HCT116 (cell line): Measurements from ENCODE around the gene MSMB. TPM values are rescaled to one million over a fixed set of nuclear protein-coding genes. Genes with fewer than 3 reads are reported as not detected.

Source experiments
- ATAC-seq: fragments of 200-7000 bp; cut with Tn5 transposase; 2 replicates; pipeline ENCODE4 v1.9.1; 2020; ENCODE audit warnings: mild to moderate bottlenecking, moderate library complexity
- BruUV-seq: library from RNA; stranded (reverse); fragments of 400-500 nt; replicated peaks from 2 replicates; lab custom pipeline; 2021; lab: Mats Ljungman, UMichigan
- CTCF ChIA-PET: fragments of 300-600 bp; sonication (Branson Sonifier 250); formaldehyde crosslinking; loops from one replicate; lab custom pipeline; 2021; ENCODE audit warnings: antibody characterized with exemption; lab: Charles Lee
- POLR2A ChIA-PET: fragments of 300-600, 350-600 bp; sonication (Branson Sonifier 250); formaldehyde crosslinking; loops from one replicate; lab custom pipeline; 2021; ENCODE audit warnings: antibody characterized with exemption; lab: Charles Lee
- RAD21 ChIA-PET, 2 experiments: fragments of 300-600 bp; sonication (Branson Sonifier 250); formaldehyde crosslinking; loops; one replicate each; lab custom pipeline; 2023; ENCODE audit warnings: low total read pairs in 2 of 2; ENCODE audit not compliant: uncharacterized antibody in 2 of 2, unreplicated experiment in 2 of 2, low non-redundant PET in 1 of 2; lab: Charles Lee
- DNase-seq: peaks from one replicate; pipeline ENCODE4 v3.0.0-alpha.2; 2010; ENCODE audit warnings: low read depth, low spot score
- H2AFZ ChIP-seq: fragments of 200-600 bp; shearing (Covaris generic), sonication (generic); 2 replicates; pipeline ENCODE4 v1.6.1; 2017; ENCODE audit warnings: low read depth, mixed run types, mixed read lengths, antibody characterized with exemption, low read length; ENCODE audit not compliant: poor library complexity, severe bottlenecking
- H3K27ac ChIP-seq: 2 replicates; pipeline ENCODE4 v1.5.1; 2012; ENCODE audit warnings: low read depth, low read length
- H3K27me3 ChIP-seq: fragments of 200-600 bp; sonication (generic); 2 replicates; pipeline ENCODE4 v1.6.1; 2016; ENCODE audit warnings: mixed run types, low read length, mixed read lengths; ENCODE audit not compliant: insufficient read depth
- H3K36me3 ChIP-seq, 2 experiments: fragments of 200-500 bp in 1 of 2; fragments of 200-600 bp in 1 of 2; sonication (Bioruptor generic) in 1 of 2; sonication (generic) in 1 of 2; 2 replicates each; pipeline versions ENCODE4 v1.5.1 to v1.6.1; 2014 to 2016; ENCODE audit warnings: low read length in 2 of 2, inconsistent platforms in 1 of 2, mixed read lengths in 1 of 2, mixed run types in 1 of 2; ENCODE audit not compliant: insufficient read depth in 2 of 2, control insufficient read depth in 1 of 2
- H3K4me1 ChIP-seq, 2 experiments: fragments of 200-600 bp in 1 of 2; sonication (generic) in 1 of 2; 2 replicates each; pipeline versions ENCODE4 v1.5.1 to v1.6.1; 2012 to 2017; ENCODE audit warnings: low read length in 2 of 2, inconsistent platforms in 1 of 2, mild to moderate bottlenecking in 1 of 2, mixed read lengths in 1 of 2, mixed run types in 1 of 2, moderate library complexity in 1 of 2; ENCODE audit not compliant: insufficient read depth in 2 of 2, control insufficient read depth in 1 of 2
- H3K4me2 ChIP-seq: fragments of 200-600 bp; sonication (generic); 2 replicates; pipeline ENCODE4 v1.6.1; 2017; ENCODE audit warnings: mixed run types, low read length, mixed read lengths
- H3K4me3 ChIP-seq, 2 experiments: fragments of 200-600 bp in 1 of 2; sonication (generic) in 1 of 2; replicated peaks in 1 of 2; 2 replicates each; pipeline ENCODE4 v1.5.1; 2011 to 2016; ENCODE audit warnings: low read length in 2 of 2, control low read depth in 1 of 2, low read depth in 1 of 2, mild to moderate bottlenecking in 1 of 2, mixed read lengths in 1 of 2, mixed run types in 1 of 2
- H3K79me2 ChIP-seq: fragments of 200-600 bp; sonication (generic); 2 replicates; pipeline ENCODE4 v1.6.1; 2017; ENCODE audit warnings: mild to moderate bottlenecking, mixed run types, low read length, moderate library complexity, mixed read lengths; ENCODE audit not compliant: insufficient read depth
- H3K9ac ChIP-seq: fragments of 200-600 bp; sonication (generic); 2 replicates; pipeline ENCODE4 v1.6.1; 2016; ENCODE audit warnings: low read length, mixed read lengths
- H3K9me2 ChIP-seq: fragments of 200-600 bp; sonication (generic), shearing (Covaris generic); 2 replicates; pipeline ENCODE4 v1.6.1; 2017; ENCODE audit warnings: mixed run types, mild to moderate bottlenecking, moderate library complexity; ENCODE audit not compliant: insufficient read depth
- H3K9me3 ChIP-seq, 2 experiments: fragments of 200-500 bp in 1 of 2; fragments of 200-600 bp in 1 of 2; sonication (Bioruptor generic) in 1 of 2; sonication (generic) in 1 of 2; 2 replicates each; pipeline ENCODE4 v1.6.1; 2014 to 2017; ENCODE audit warnings: low read length in 2 of 2, mixed read lengths in 2 of 2, inconsistent platforms in 1 of 2, low read depth in 1 of 2, mild to moderate bottlenecking in 1 of 2, mixed run types in 1 of 2, moderate library complexity in 1 of 2; ENCODE audit not compliant: control insufficient read depth in 1 of 2, insufficient read depth in 1 of 2
- H4K20me1 ChIP-seq: fragments of 200-600 bp; sonication (generic), shearing (Covaris generic); 2 replicates; pipeline ENCODE4 v1.6.1; 2017; ENCODE audit warnings: mixed run types, mild to moderate bottlenecking, moderate library complexity; ENCODE audit not compliant: insufficient read depth
- CTCF ChIP-seq, 3 experiments: fragments of 200-600 bp in 1 of 3; sonication (generic) in 1 of 3; IDR thresholded peaks in 2 of 3; conservative IDR thresholded peaks in 1 of 3; 2 replicates each; pipeline ENCODE4 v1.5.1; 2012 to 2017; ENCODE audit warnings: low read depth in 2 of 3, low read length in 2 of 3, antibody characterized with exemption in 1 of 3, borderline replicate concordance in 1 of 3, control low read depth in 1 of 3, mild to moderate bottlenecking in 1 of 3, mixed read lengths in 1 of 3, mixed run types in 1 of 3, moderate library complexity in 1 of 3; ENCODE audit not compliant: insufficient read depth in 1 of 3
- EGR1 ChIP-seq: IDR thresholded peaks from 2 replicates; pipeline ENCODE4 v1.6.1; 2012; ENCODE audit warnings: low read depth
- EZH2 ChIP-seq: fragments of 200-600 bp; sonication (generic); IDR thresholded peaks from 2 replicates; pipeline ENCODE4 v1.6.1; 2017; ENCODE audit warnings: antibody characterized with exemption, mixed run types
- JUND ChIP-seq: IDR thresholded peaks from 2 replicates; pipeline ENCODE4 v1.6.1; 2012
- SIN3A ChIP-seq: IDR thresholded peaks from 2 replicates; pipeline ENCODE4 v1.6.1; 2012; ENCODE audit warnings: low read depth
- SRF ChIP-seq: IDR thresholded peaks from 2 replicates; pipeline ENCODE4 v1.6.1; 2012; ENCODE audit warnings: low read depth
- YY1 ChIP-seq: IDR thresholded peaks from 2 replicates; pipeline ENCODE4 v1.6.1; 2011; ENCODE audit warnings: low read length, low read depth, moderate library complexity, mild to moderate bottlenecking; ENCODE audit not compliant: insufficient replicate concordance; ENCODE audit errors: extremely low read depth
- ZBTB33 ChIP-seq: IDR thresholded peaks from 2 replicates; pipeline ENCODE4 v1.6.1; 2011; ENCODE audit warnings: mild to moderate bottlenecking, low read length, moderate library complexity; ENCODE audit not compliant: insufficient replicate concordance; ENCODE audit errors: extremely low read depth
- ZNF274 ChIP-seq: fragments of 200-500 bp; sonication (Bioruptor generic); IDR thresholded peaks from 2 replicates; pipeline ENCODE4 v1.6.1; 2014; ENCODE audit warnings: mild to moderate bottlenecking, low read depth, low read length, inconsistent platforms
- intact Hi-C: fragments of 100-400 bp; cut with micrococcal nuclease; formaldehyde crosslinking; loops from 2 replicates; pipeline ENCODE4 v1.10.0; 2022
- total RNA-seq: library from RNA; stranded (reverse); gene quantifications from one replicate; pipeline ENCODE4 v1.2.1, GENCODE V29; 2021; ENCODE audit not compliant: unreplicated experiment

Gene MSMB
- total RNA-seq, 1 experiment from 2014 or later: not detected

DNA sequence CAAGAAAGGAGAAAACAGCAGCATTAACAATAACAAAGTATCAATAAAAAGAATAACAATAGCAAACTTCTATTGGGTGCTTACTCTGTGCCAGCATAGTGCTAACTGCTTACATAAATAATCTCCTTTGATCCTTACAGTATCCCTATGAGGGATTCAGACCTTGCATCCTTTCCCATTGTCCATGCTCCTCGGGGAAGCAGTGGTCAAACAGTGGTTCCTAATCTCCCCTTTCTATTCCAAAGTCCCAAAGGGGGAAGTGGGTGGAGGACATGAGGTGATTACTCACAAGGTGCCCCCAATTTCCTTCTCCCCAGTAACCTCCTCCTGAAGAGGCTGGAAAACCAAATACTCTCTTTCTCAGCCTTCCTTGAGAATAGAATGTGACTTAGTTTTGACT lies 22.0 kb upstream of the MSMB start:
- Histone ChIP-seq H3K79me2 (no peaks in the 10 kb centered on the region), H3K4me2 (no peak overlapping the region), H3K4me1 (no peaks in the 10 kb centered on the region), H3K27ac (no peak overlapping the region), H3K36me3 (no peaks in the 10 kb centered on the region)
- no peak for DNase-seq
- CTCF ChIA-PET: no interaction called here
- no peak for TF ChIP-seq YY1
- TF ChIP-seq ZNF274: no peak
- no peak for TF ChIP-seq SRF
- TF ChIP-seq JUND: no peak
- TF ChIP-seq, all 23 proteins: peak for 0
- H4K20me1 ChIP-seq: no peaks in the 10 kb centered on the region
- ChIA-PET RAD21 (no interaction called here), POLR2A (no interaction called here)
- ATAC-seq: no peak
- H2AFZ ChIP-seq: no peak overlapping the region
- H3K9me2 ChIP-seq: no peaks in the 10 kb centered on the region
- no peak overlapping the region for H3K9ac ChIP-seq
- H3K27me3 ChIP-seq: no peaks in the 10 kb centered on the region
- no peaks in the 10 kb centered on the region for H3K9me3 ChIP-seq
- intact Hi-C loops: no loop called here
- no peak overlapping the region for H3K4me3 ChIP-seq
- no TSS peak for BruUV-seq

GRCh38 chr10:46064269-46064817 lies 18.3 kb upstream of the MSMB start:
- Histone ChIP-seq H3K4me2 (no peak overlapping the region), H3K9me3 (no peaks in the 10 kb centered on the region), H3K9me2 (no peaks in the 10 kb centered on the region), H3K27ac (no peak overlapping the region), H3K27me3 (no peaks in the 10 kb centered on the region), H3K9ac (no peak overlapping the region), H3K4me1 (no peaks in the 10 kb centered on the region), H2AFZ (no peak overlapping the region), H3K36me3 (no peaks in the 10 kb centered on the region), H3K4me3 (no peak overlapping the region), H3K79me2 (no peaks in the 10 kb centered on the region), H4K20me1 (no peaks in the 10 kb centered on the region)
- intact Hi-C loops: no loop called here
- CTCF ChIA-PET: no interaction called here
- no peak for DNase-seq
- ATAC-seq: no peak
- RAD21 ChIA-PET: no interaction called here
- POLR2A ChIA-PET: no interaction called here
- TF ChIP-seq EZH2 (no peak), EGR1 (no peak), ZBTB33 (no peak), CTCF (IDR thresholded peaks at IDR 0.05 in 2 of 3, conservative IDR thresholded peaks at IDR 0.05 in 1 of 3; ENCODE audit: borderline replicate concordance in 1 of 3, insufficient read depth in 1 of 3, low read depth in 2 of 3, low read length in 2 of 3) (no peak), SIN3A (no peak)
- BruUV-seq: no TSS peak
